ENCODE data around the gene PANK2. TPM values are rescaled to one million over a fixed set of nuclear protein-coding genes. Genes with fewer than 3 reads are reported as not detected.
A peak's percentile ranks its signal among the peaks of the same experiment; 100 is the strongest.
"Not testable (repeated sequence)": the region's sequence is repeated elsewhere in the genome, so short reads cannot be mapped to it uniquely, and the experiment has no call there.

PANK2 gene
- 14.7 TPM for total RNA-seq

- ATAC-seq (peak; percentile 94), DNase-seq (ENCODE audit: low spot score) (peak; percentile 100)
These were observed at the start of gene PANK2 for GRCh38 chr20:3888622-3889488. PANK2 (plus strand) TSS chr20:3889387.

GRCh38 chr20:3840201-3840600, 49.0 kb upstream of the PANK2 start:
- ATAC-seq; DNase-seq (ENCODE audit: low spot score): not testable (repeated sequence)

- no peak for ATAC-seq
- no peak for DNase-seq (ENCODE audit: low spot score)
These were observed 46.7 kb upstream of the PANK2 start for GRCh38 chr20:3842348-3842930.

GRCh38 chr20:3843490-3843889, 45.7 kb upstream of the PANK2 start:
- ATAC-seq (no peak), DNase-seq (ENCODE audit: low spot score) (no peak)

DNA sequence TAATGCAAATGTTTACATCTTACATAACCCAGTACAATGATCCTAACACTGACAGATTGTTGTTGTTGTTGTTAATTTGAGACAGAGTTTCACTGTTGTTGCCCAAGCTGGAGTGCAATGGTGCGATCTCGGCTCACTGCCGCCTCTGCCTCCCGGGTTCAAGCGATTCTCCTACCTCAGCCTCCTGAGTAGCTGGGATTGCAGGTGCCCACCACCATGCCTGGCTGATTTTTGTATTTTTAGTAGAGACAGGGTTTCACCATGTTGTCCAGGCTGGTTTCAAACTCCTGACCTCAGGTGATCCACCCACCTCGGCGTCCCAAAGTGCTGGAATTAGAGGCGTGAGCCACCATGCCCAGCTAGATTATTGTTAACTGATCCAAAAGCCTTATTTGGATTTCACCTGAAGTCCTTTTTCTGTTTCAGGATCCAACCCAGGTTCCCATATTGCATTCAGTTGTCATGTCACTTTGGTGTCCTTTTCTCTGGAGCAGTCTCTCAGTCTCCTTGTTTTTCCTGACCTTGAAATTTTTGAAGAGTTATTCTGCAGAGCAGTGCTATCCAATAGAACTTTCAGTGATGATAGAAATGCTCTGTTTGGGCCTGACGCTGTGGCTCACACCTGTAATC, 45.1 kb upstream of the PANK2 start:
- not testable (repeated sequence) for DNase-seq (ENCODE audit: low spot score); ATAC-seq

- ATAC-seq (no peak), DNase-seq (ENCODE audit: low spot score) (peak; percentile 68)
These were observed 42.8 kb upstream of the PANK2 start for GRCh38 chr20:3846378-3846739.

GRCh38 chr20:3846740-3847428, 42.3 kb upstream of the PANK2 start, which contains the start of gene MAVS:
MAVS (plus strand) TSS chr20:3846834; CDS start chr20:3854625, 7,791 bp downstream.
- ATAC-seq (peak; percentile 96), DNase-seq (ENCODE audit: low spot score) (peak; percentile 93)

DNA sequence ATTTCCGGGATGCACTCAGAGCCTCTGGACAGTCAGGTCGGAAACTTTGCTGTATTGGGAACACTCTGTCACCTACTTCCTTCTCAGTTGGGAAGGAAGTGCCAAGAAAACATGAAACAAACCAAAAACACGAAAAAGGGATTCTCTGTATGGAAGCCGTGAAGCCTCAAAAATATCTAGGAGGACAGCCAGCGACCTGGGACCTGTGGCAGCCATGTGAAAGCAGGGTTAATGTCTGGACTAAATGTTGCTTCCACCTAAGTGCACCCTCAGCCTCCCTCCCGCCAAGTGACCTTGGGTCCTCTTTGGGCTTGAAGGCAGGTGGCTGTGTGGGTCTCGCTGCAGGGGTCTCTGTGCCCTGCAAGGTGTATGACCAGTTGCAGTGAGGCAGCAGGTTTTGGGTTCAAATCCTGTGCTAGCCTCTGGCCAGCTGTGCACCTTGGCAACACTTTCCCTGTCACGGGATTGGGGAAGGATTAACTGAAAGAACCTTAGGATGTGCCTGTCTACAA, 41.7 kb upstream of the PANK2 start:
- no peak for ATAC-seq

DNA sequence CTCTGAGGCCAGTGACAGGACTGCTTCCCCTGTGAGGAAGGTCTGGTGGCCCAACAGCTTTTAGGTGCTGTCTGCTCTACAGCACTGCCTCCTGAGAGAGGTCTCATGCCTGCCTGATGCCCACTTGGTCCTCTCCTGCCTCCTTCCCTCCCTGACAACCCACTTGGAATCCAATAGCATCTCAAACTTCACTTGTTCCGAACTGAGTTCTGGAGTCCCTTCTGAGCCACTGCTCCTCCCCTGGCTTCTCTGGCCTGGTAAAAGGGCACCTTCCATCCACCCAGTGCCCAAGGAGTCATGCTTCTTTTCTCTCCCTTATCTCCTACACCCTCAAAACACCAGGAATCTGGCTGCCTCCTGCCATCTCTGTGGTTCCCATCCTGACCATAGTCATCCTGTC, 40.6 kb upstream of the PANK2 start:
- no peak for ATAC-seq

More for the DNA sequence above, 41.7 kb upstream of the PANK2 start:
- no peak for DNase-seq (ENCODE audit: low spot score)

DNA sequence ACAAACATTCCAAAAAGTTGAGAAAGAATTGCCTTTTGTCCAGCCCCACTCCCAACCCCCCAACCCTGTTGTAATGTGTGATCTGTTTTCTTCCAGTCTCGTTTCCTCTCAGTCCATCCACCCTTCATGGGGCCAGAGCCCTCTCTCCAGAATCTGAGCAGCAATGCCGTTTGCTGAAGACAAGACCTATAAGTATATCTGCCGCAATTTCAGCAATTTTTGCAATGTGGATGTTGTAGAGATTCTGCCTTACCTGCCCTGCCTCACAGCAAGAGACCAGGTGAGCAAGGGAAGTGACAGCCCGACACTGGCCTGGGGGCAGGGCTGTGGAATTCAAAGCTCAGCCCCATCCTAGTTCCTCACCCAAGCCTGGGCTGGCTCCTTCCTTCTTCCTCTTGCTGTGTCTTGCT, 34.7 kb upstream of the PANK2 start:
- ATAC-seq: peak; percentile 56

More for the DNA sequence above, 40.6 kb upstream of the PANK2 start:
- no peak for DNase-seq (ENCODE audit: low spot score)

GRCh38 chr20:3857405-3857804, 31.8 kb upstream of the PANK2 start:
- DNase-seq (ENCODE audit: low spot score) (no peak), ATAC-seq (no peak)

More for the DNA sequence above, 34.7 kb upstream of the PANK2 start:
- DNase-seq (ENCODE audit: low spot score): no peak

- no peak for ATAC-seq
- no peak for DNase-seq (ENCODE audit: low spot score)
These were observed 30.5 kb upstream of the PANK2 start for GRCh38 chr20:3858689-3859088.

- DNase-seq (ENCODE audit: low spot score) (no peak), ATAC-seq (no peak)
These were observed 28.0 kb upstream of the PANK2 start for GRCh38 chr20:3861191-3861590.

DNA sequence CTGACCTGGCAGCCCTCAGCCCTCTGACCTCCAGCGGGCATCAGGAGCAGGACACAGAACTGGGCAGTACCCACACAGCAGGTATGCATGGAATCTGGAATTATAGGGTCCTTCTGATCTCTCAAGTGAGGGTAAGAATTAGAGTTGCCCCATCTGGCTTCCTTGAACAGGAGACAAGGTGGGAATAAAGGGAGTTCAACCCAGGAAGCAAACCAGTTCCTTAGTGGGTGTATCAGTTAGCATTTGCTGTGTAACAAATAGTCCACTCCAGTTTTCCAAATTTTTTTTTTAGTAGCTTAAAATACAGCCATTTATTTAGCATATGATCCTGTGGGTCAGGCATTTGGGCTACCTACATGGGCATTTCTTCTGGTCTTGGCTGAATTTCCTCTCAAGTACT, 26.9 kb upstream of the PANK2 start:
- ATAC-seq (no peak), DNase-seq (ENCODE audit: low spot score) (no peak)

DNA sequence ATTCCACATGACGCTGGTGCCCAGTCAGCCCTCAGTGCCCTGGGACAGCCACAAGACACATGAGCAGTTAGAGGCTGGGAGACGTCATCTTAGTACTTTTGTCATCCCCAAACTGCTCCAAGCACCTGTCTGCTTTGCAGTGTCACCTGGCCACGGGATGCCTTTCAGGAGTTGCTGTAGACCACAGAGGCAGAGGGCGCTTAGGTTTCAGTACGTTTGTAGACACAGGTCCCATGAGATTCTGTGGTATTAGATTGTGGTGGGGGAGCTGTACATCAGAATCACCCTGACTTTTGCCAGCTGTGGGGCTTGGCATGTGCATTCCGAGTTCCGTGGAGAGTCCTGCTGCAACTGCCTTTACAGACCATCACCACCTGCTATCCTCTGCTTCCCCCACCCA, 25.9 kb upstream of the PANK2 start:
- no peak for DNase-seq (ENCODE audit: low spot score)
- ATAC-seq: no peak

- DNase-seq (ENCODE audit: low spot score) (no peak), ATAC-seq (no peak)
These were observed 24.7 kb upstream of the PANK2 start for GRCh38 chr20:3864518-3864917.

DNA sequence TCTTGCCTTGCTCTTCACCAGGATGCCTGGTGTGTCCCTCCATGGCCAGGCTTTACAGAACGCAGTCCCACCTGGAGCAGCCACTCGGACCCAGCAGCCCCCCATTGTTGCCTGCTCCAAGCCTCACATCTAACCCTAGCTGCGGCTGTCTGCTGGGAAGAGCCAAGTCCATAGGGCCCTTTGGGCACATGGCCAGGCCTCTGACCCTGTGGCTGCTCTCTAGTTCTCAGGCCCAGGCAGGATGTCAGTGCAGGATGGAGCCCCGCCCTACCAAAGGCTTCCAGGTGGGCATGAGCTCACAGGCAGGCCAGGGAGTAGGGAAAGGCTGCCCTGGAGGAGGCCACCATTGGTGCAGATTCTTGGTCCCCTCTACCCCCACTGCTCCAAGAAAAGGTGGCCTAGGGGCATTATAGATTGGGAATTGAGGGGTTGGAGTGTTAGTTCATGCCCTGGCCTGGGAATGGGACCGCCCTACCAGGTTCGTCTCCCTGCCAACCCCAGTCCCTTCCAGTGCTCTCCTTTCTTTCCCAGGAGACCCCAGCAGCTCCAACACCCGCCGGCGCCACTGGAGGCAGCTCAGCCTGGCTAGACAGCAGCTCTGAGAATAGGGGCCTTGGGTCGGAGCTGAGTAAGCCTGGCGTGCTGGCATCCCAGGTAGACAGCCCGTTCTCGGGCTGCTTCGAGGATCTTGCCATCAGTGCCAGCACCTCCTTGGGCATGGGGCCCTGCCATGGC, 23.9 kb upstream of the PANK2 start:
- no peak for DNase-seq (ENCODE audit: low spot score)
- ATAC-seq: no peak

GRCh38 chr20:3865887-3866407, 23.2 kb upstream of the PANK2 start:
- DNase-seq (ENCODE audit: low spot score): no peak
- ATAC-seq: no peak

DNA sequence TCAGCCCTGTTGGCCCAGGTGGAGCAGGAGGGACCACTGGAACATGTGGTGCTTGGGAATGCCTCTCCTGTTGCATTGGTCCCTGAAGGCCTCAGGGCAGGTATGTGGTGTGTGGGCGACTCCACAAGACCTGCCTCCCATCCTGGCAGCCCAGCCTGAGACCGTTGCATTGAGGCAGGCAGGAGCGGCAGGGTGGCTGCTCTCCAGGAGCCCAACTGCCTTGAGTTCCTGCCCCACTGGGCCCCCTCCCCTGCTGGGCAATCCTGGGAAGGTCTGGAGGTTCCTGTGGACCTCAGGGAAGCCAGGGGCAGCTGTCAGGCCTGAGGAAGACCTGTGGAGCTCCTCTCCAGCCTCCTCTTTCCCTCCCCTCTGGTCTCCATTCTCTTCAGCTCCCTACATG, 22.7 kb upstream of the PANK2 start:
- DNase-seq (ENCODE audit: low spot score) (no peak), ATAC-seq (peak; percentile 3)

DNA sequence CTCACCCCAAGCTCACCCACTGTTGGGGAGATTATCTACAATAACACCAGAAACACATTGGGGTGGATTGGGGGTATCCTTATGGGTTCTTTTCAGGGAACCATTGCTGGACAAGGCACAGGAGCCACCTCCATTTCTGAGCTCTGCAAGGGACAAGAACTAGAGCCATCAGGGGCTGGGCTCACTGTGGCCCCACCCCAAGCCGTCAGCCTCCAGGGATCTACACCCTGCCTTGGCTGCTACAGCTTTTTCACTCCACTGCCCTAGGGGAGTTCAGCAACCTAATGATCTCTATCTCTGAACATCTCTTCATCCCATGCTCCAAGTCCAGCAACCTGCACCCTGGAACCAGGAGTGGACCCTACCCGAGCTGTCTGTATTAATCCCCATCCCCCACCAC, 21.4 kb upstream of the PANK2 start:
- DNase-seq (ENCODE audit: low spot score): no peak
- no peak for ATAC-seq
